HepG2 (cell line): ENCODE results near the gene POU4F2. TPM values are rescaled to one million over a fixed set of nuclear protein-coding genes. Genes with fewer than 3 reads are reported as not detected.
"Not testable (repeated sequence)": the region's sequence is repeated elsewhere in the genome, so short reads cannot be mapped to it uniquely, and the experiment has no call there.

Experiments used
- ATAC-seq: fragments of 200-7000 bp; cut with Tn5 transposase; 3 replicates; pipeline ENCODE4 v1.9.1; 2020; ENCODE audit warnings: mild to moderate bottlenecking, moderate library complexity
- BruUV-seq: library from RNA; stranded (reverse); fragments of 400-500 nt; replicated peaks from 2 replicates; lab custom pipeline; 2021; lab: Mats Ljungman, UMichigan
- CTCF ChIA-PET: fragments of 300-600 bp; formaldehyde crosslinking; extraction: SDS; loops from one replicate; lab custom pipeline; 2021; ENCODE audit warnings: low total read pairs, inconsistent platforms, low intra/inter-chr PET ratio; lab: Yijun Ruan, JAX
- POLR2A ChIA-PET: fragments of 350-600 bp; sonication (Branson Sonifier 250); formaldehyde crosslinking; loops from one replicate; lab custom pipeline; 2020; ENCODE audit warnings: antibody characterized with exemption, inconsistent platforms; lab: Yijun Ruan, JAX
- DNase-seq: peaks from one replicate; pipeline ENCODE4 v3.0.0-alpha.2; 2015; ENCODE audit warnings: low spot score
- FAIRE-seq: peaks from 3 replicates; lab custom pipeline; 2011; peaks lifted over from hg19 to GRCh38; lab: Jason Lieb, UNC
- H2AFZ ChIP-seq: one replicate; pipeline ENCODE4 v1.6.1; 2011; ENCODE audit warnings: low read length, inconsistent platforms
- H3K27ac ChIP-seq: fragments of 300-600 bp; 3 replicates; pipeline ENCODE4 v1.8.0; 2011; ENCODE audit warnings: mixed run types, mild to moderate bottlenecking, mixed read lengths, low read length, inconsistent platforms; ENCODE audit not compliant: insufficient read depth; ENCODE audit errors: extremely low read length
- H3K27me3 ChIP-seq, 2 experiments: fragments of 200-600 bp in 1 of 2; 2 replicates in 1 of 2; 3 replicates in 1 of 2; pipeline versions ENCODE4 v1.6.0 to v1.8.0; 2011; ENCODE audit warnings: low read length in 2 of 2, mild to moderate bottlenecking in 2 of 2, moderate library complexity in 2 of 2, inconsistent platforms in 1 of 2; ENCODE audit not compliant: insufficient read depth in 2 of 2, control insufficient read depth in 1 of 2
- H3K36me3 ChIP-seq, 2 experiments: fragments of 200-600 bp in 1 of 2; replicated peaks in 1 of 2; 2 replicates in 1 of 2; 3 replicates in 1 of 2; pipeline versions ENCODE4 v1.5.1 to v1.8.0; 2011; ENCODE audit warnings: low read length in 2 of 2, inconsistent platforms in 1 of 2; ENCODE audit not compliant: insufficient read depth in 2 of 2, control insufficient read depth in 1 of 2
- H3K4me1 ChIP-seq: 2 replicates; pipeline ENCODE4 v1.5.1; 2012; ENCODE audit warnings: low read length, inconsistent platforms; ENCODE audit not compliant: insufficient read depth
- H3K4me2 ChIP-seq: 2 replicates; pipeline ENCODE4 v1.6.0; 2011; ENCODE audit warnings: low read depth, low read length, inconsistent platforms
- H3K4me3 ChIP-seq, 3 experiments: fragments of 200-600 bp in 1 of 3; sonication (generic), shearing (Covaris generic) in 1 of 3; replicated peaks in 1 of 3; 2 replicates each; pipeline ENCODE4 v1.5.1; 2011 to 2016; ENCODE audit warnings: low read length in 3 of 3, inconsistent platforms in 2 of 3, low read depth in 2 of 3, mild to moderate bottlenecking in 2 of 3, control low read depth in 1 of 3, mixed read lengths in 1 of 3; ENCODE audit not compliant: insufficient read depth in 1 of 3
- H3K79me2 ChIP-seq: one replicate; pipeline ENCODE4 v1.6.1; 2011; ENCODE audit warnings: low read length, inconsistent platforms; ENCODE audit not compliant: insufficient read depth
- H3K9ac ChIP-seq: 2 replicates; pipeline ENCODE4 v1.6.0; 2011; ENCODE audit warnings: mild to moderate bottlenecking, low read depth, low read length, inconsistent platforms; ENCODE audit not compliant: insufficient read depth
- H3K9me3 ChIP-seq: 2 replicates; pipeline ENCODE4 v1.5.1; 2012; ENCODE audit warnings: mild to moderate bottlenecking, low read length
- H4K20me1 ChIP-seq: 2 replicates; pipeline ENCODE4 v1.6.0; 2011; ENCODE audit warnings: inconsistent platforms, mild to moderate bottlenecking, low read length, moderate library complexity; ENCODE audit not compliant: insufficient read depth
- CERS6 ChIP-seq: sonication (generic); formaldehyde crosslinking; IDR thresholded peaks from 2 replicates; pipeline ENCODE4 v1.5.0; 2020; ENCODE audit warnings: missing genetic modification reagents
- FUBP1 ChIP-seq: sonication (generic); formaldehyde crosslinking; IDR thresholded peaks from 2 replicates; pipeline ENCODE4 v1.5.1; 2020; ENCODE audit warnings: missing genetic modification reagents, mild to moderate bottlenecking, borderline replicate concordance
- GATAD1 ChIP-seq: IDR thresholded peaks from 2 replicates; pipeline ENCODE4 v1.6.1; 2016; ENCODE audit warnings: missing genetic modification reagents, missing compliant biosample characterization
- MAZ ChIP-seq, 2 experiments: sonication (generic) in 1 of 2; formaldehyde crosslinking in 1 of 2; IDR thresholded peaks; 2 replicates each; pipeline versions ENCODE4 v1.5.0 to v1.6.1; 2012 to 2020; ENCODE audit warnings: low read depth in 2 of 2, mild to moderate bottlenecking in 2 of 2, borderline replicate concordance in 1 of 2, improper control_type of control experiment in 1 of 2, low read length in 1 of 2, missing genetic modification reagents in 1 of 2, moderate library complexity in 1 of 2
- WGBS: methylation state at CpG from one replicate; pipeline ENCODE4 v1.1.6; 2017; ENCODE audit warnings: low lambda C conversion rate; 5-methylcytosine and 5-hydroxymethylcytosine counted together
- in situ Hi-C: cut with HindIII; loops from 2 replicates; pipeline ENCODE4 v1.10.0; 2017; ENCODE audit warnings: low pct_unique_long_range_greater_than_20kb; ENCODE audit not compliant: extremely low pct_ligation_motif_present
- intact Hi-C: fragments of 100-400 bp; cut with micrococcal nuclease; formaldehyde crosslinking; loops from one replicate; pipeline ENCODE4 v1.10.0; 2022; ENCODE audit not compliant: unreplicated experiment
- polyA plus RNA-seq, 8 experiments: library from polyadenylated mRNA; depleted of rRNA in 3 of 8; stranded (reverse) in 7 of 8; unstranded in 1 of 8; fragments of >200 nt; fragmentation: Illumina TruSeq in 4 of 8; extraction: Trizol in 4 of 8; gene quantifications; 2 replicates each; pipeline versions ENCODE4 v1.2.1 to v1.2.3, GENCODE V29; 2011 to 2016; ENCODE audit warnings: low read depth in 4 of 8, missing spikeins in 1 of 8, mixed read lengths in 1 of 8; ENCODE audit not compliant: insufficient read depth in 1 of 8
- total RNA-seq, 5 experiments: library from RNA; depleted of rRNA; stranded (reverse); fragments of >200 nt; fragmentation: Illumina TruSeq; extraction: Trizol; gene quantifications; 2 replicates each; pipeline ENCODE4 v1.2.3, GENCODE V29; 2016; ENCODE audit warnings: low read depth in 1 of 5
- TF ChIP-seq, protein P1 (sequence below): sonication (generic); formaldehyde crosslinking; IDR thresholded peaks from 2 replicates; pipeline ENCODE4 v1.4.0; 2020; ENCODE audit warnings: missing genetic modification reagents
- TF ChIP-seq, protein P2 (sequence below): sonication (generic); formaldehyde crosslinking; IDR thresholded peaks from 2 replicates; pipeline ENCODE4 v1.9.0; 2021; ENCODE audit warnings: missing genetic modification reagents, mild to moderate bottlenecking, borderline replicate concordance

Gene POU4F2
- total and polyA plus RNA-seq, 2 of the 13 experiments (the other 11 are each of a cell fraction or from before 2014, with no cell fraction given), result not detected

DNA sequence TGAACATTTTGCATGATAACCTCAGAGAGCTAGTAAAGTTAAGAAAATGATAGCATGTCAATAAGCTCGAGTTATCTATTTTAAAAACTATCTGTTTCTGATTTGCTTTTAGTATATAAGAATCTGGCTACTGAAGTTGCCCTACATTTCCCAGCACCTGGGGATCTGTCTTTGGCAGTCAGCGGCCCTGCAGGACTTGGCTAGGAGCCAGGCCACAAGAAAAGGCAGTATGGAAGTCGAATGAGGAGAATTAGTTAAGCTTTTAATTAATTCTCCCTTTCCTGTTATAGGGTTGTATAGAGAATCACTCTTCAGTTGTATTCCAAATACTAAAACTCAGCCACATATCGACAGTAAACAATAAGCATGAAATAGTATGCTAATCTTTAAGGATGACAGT, 22.7 kb downstream of the POU4F2 start (continued):
- TF ChIP-seq, protein P1, sequence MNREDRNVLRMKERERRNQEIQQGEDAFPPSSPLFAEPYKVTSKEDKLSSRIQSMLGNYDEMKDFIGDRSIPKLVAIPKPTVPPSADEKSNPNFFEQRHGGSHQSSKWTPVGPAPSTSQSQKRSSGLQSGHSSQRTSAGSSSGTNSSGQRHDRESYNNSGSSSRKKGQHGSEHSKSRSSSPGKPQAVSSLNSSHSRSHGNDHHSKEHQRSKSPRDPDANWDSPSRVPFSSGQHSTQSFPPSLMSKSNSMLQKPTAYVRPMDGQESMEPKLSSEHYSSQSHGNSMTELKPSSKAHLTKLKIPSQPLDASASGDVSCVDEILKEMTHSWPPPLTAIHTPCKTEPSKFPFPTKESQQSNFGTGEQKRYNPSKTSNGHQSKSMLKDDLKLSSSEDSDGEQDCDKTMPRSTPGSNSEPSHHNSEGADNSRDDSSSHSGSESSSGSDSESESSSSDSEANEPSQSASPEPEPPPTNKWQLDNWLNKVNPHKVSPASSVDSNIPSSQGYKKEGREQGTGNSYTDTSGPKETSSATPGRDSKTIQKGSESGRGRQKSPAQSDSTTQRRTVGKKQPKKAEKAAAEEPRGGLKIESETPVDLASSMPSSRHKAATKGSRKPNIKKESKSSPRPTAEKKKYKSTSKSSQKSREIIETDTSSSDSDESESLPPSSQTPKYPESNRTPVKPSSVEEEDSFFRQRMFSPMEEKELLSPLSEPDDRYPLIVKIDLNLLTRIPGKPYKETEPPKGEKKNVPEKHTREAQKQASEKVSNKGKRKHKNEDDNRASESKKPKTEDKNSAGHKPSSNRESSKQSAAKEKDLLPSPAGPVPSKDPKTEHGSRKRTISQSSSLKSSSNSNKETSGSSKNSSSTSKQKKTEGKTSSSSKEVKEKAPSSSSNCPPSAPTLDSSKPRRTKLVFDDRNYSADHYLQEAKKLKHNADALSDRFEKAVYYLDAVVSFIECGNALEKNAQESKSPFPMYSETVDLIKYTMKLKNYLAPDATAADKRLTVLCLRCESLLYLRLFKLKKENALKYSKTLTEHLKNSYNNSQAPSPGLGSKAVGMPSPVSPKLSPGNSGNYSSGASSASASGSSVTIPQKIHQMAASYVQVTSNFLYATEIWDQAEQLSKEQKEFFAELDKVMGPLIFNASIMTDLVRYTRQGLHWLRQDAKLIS (CRISPR knock-in tag), result no peak
- TF ChIP-seq, protein P2, sequence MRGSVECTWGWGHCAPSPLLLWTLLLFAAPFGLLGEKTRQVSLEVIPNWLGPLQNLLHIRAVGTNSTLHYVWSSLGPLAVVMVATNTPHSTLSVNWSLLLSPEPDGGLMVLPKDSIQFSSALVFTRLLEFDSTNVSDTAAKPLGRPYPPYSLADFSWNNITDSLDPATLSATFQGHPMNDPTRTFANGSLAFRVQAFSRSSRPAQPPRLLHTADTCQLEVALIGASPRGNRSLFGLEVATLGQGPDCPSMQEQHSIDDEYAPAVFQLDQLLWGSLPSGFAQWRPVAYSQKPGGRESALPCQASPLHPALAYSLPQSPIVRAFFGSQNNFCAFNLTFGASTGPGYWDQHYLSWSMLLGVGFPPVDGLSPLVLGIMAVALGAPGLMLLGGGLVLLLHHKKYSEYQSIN, result no peak
- TF ChIP-seq FUBP1 (CRISPR knock-in tag), result no peak
- TF ChIP-seq GATAD1 (CRISPR knock-in tag), result no peak
- no peak for TF ChIP-seq MAZ (IDR thresholded peaks at IDR 0.05; ENCODE audit: borderline replicate concordance, low read depth, low read length)
- TF ChIP-seq MAZ (CRISPR knock-in tag; IDR thresholded peaks at IDR 0.05; ENCODE audit: low read depth), result no peak
- TF ChIP-seq CERS6 (CRISPR knock-in tag), result no peak

DNA sequence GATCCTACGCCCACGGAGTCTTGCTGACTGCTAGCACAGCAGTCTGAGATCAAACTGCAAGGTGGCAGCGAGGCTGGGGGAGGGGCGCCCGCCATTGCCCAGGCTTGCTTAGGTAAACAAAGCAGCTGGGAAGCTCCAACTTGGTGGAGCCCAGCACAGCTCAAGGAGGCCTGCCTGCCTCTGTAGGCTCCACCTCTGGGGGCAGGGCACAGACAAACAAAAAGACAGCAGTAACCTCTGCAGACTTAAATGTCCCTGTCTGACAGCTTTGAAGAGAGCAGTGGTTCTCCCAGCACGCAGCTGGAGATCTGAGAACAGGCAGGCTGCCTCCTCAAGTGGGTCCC, 25.2 kb downstream of the POU4F2 start:
- FAIRE-seq, BruUV-seq, POLR2A ChIA-PET: not testable (repeated sequence)

More for the DNA sequence above, 25.2 kb downstream of the POU4F2 start:
- H3K4me2 ChIP-seq, H3K36me3 ChIP-seq, H3K9ac ChIP-seq, H3K9me3 ChIP-seq, intact Hi-C loops, CTCF ChIA-PET, ATAC-seq, H3K27ac ChIP-seq, H3K4me3 ChIP-seq, H3K79me2 ChIP-seq, H3K4me1 ChIP-seq, DNase-seq, H4K20me1 ChIP-seq, H2AFZ ChIP-seq, in situ Hi-C loops, H3K27me3 ChIP-seq: not testable (repeated sequence)
- WGBS, result 79% methylated on average over 2 of the region's 6 CpGs
